ENCODE measurements around the gene MT1B.
"Not testable (repeated sequence)": the region's sequence is repeated elsewhere in the genome, so short reads cannot be mapped to it uniquely, and the experiment has no call there.

Gene MT1B

GRCh38 chr16:56662357-56663354 lies 11.0 kb downstream of the MT1B start:
- no peak for DNase-seq (ENCODE audit: low spot score)
- TF ChIP-seq, protein P1, sequence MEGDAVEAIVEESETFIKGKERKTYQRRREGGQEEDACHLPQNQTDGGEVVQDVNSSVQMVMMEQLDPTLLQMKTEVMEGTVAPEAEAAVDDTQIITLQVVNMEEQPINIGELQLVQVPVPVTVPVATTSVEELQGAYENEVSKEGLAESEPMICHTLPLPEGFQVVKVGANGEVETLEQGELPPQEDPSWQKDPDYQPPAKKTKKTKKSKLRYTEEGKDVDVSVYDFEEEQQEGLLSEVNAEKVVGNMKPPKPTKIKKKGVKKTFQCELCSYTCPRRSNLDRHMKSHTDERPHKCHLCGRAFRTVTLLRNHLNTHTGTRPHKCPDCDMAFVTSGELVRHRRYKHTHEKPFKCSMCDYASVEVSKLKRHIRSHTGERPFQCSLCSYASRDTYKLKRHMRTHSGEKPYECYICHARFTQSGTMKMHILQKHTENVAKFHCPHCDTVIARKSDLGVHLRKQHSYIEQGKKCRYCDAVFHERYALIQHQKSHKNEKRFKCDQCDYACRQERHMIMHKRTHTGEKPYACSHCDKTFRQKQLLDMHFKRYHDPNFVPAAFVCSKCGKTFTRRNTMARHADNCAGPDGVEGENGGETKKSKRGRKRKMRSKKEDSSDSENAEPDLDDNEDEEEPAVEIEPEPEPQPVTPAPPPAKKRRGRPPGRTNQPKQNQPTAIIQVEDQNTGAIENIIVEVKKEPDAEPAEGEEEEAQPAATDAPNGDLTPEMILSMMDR (IDR thresholded peaks at IDR 0.05; ENCODE audit: extremely low read depth, missing control alignments) = no peak

DNA sequence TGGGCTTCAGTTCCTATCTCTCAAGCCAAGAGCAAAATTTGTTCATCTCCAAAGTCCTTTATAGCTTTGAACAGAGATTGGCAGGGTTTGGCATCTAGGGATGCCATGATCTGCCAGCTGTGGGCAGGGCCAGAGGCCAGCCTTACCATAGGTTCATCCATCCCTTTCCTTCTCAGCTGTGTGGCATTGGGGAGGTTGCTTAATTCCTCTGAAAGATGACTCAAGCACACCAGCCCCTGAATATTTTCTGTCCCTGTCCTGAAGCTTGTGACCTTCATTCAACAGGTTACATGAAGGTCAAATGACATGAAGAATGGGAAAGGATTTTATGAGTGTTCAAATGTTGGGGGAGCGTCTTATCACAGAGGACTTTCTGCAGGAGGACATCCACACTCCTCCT lies 12.8 kb downstream of the MT1B start:
- TF ChIP-seq, protein P1 (IDR thresholded peaks at IDR 0.05; ENCODE audit: extremely low read depth, missing control alignments) = no peak
- DNase-seq (ENCODE audit: low spot score) = no peak

- not testable (repeated sequence) for DNase-seq (ENCODE audit: low spot score)
Measured at GRCh38 chr16:56665286-56666261, 13.9 kb downstream of the MT1B start.

GRCh38 chr16:56667581-56668571 lies 16.2 kb downstream of the MT1B start, which contains the start of gene MT1G:
MT1G (minus strand) TSS chr16:56668065; CDS start chr16:56667993, 72 bp downstream.
- TF ChIP-seq, protein P1 (IDR thresholded peaks at IDR 0.05; ENCODE audit: extremely low read depth, missing control alignments) = no peak
- DNase-seq (ENCODE audit: low spot score) = no peak

DNA sequence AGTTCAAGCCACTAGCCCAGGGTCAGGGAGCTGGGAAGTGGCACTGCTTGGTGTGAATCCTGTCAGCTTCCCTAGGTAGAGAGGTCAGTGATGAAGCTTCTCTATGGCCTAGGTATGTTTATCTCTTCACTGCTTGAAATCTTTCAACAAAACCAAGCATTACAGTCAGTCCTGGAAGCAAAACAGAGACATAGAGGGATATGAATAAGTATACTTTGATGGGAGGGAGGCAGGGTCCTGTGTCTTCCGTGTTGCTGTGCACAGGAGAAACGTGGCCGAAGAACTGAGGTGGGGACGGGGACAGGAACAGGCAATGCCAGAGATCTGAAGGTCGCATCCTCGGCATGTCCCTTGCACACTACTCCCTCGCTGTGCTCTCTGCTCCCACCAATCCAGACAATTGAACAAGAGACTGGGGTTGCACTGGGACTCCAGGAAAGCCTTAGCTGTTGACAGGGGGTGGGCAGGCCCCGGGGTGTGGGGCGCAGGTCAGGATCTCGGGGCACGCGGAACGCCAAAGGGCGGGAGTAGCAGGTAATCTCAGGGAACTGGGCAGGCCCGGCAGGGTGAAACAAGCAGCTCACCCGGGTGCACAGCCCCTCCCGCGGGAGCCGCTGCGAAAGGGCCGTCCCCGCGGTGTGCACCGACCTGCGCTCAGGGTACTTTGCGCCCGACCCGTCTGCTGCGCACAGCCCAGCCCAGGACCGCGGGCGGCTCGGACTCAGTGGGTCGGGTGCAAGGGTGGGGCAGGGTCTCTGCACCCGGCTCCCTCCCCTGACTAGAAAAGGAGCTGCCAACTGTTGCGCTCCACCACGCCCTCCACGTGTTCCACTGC lies 17.5 kb downstream of the MT1B start, which contains the start of gene MT1H:
Gene MT1H, plus strand, starts transcription at position 810 of the 835 bp plus-strand sequence. CDS start 71 bp downstream, outside the sequence.
- DNase-seq (ENCODE audit: low spot score) = no peak
- TF ChIP-seq, protein P1 (IDR thresholded peaks at IDR 0.05; ENCODE audit: extremely low read depth, missing control alignments) = no peak

DNA sequence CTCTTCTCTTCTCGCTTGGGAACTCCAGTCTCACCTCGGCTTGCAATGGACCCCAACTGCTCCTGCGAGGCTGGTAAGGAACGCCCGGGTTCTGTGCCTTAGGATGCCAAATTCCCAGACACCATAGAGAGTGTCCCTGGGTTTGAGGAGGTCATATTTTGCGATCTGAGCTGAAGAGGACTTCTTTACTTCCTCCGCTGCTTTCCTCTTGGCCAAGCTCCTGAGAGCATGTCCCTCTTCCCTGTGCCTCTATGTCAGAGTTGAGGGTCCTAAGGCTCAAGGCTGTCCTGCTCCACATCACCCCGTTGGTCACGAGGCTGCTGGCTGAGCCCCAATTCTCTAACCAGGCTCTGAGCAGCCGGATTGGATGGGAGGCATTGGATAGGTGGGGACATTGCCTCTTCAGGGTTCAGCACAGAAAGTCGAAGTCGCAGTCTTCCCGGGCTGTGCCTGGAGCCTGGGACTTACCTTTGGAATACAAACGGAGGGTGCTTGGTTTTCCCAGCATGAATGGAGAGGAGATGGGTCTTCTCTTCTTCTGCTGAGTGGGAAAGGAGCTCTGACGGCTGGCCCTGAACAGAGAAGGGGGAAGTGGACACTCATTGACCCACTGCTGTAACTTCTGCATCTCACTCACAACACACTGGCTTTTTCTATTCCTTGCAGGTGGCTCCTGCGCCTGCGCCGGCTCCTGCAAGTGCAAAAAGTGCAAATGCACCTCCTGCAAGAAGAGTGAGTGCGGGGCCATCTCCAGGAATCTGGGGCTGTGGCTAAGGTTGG lies 18.3 kb downstream of the MT1B start:
- TF ChIP-seq, protein P1 (IDR thresholded peaks at IDR 0.05; ENCODE audit: extremely low read depth, missing control alignments) = no peak
- no peak for DNase-seq (ENCODE audit: low spot score)
